Epithelial cell of umbilical artery (primary cell): ENCODE results near the gene MS4A6A. TPM values are rescaled to one million over a fixed set of nuclear protein-coding genes. Genes with fewer than 3 reads are reported as not detected.

Experiments used
- total RNA-seq: library from RNA; depleted of rRNA; stranded (reverse); fragments of >200 nt; gene quantifications from 2 replicates; pipeline ENCODE4 v1.2.3, GENCODE V29; 2014

MS4A6A gene
- total RNA-seq: 5.8 and 21.8 TPM in 2 replicates

GRCh38 chr11:60182541-60183330 lies at the start of gene MS4A6A:
Gene MS4A6A (minus strand): TSS chr11:60183083. CDS start chr11:60181727, 1,356 bp downstream.

Other genes starting within 250 kb of the MS4A6A start
- gene OOSP1, start 244.7 kb downstream of the MS4A6A start, total RNA-seq: not detected in 2 replicates
- not detected in 2 replicates for gene OOSP4A, start 219.1 kb downstream of the MS4A6A start, total RNA-seq
- not detected in 2 replicates for gene OOSP4B, start 165.9 kb downstream of the MS4A6A start, total RNA-seq
- not detected in 2 replicates for gene OOSP2, start 142.7 kb downstream of the MS4A6A start, total RNA-seq
- gene MS4A3, start 126.4 kb downstream of the MS4A6A start, total RNA-seq: not detected in 2 replicates
- not detected in 2 replicates for gene MS4A2, start 94.4 kb downstream of the MS4A6A start, total RNA-seq
- under 0.01 TPM in 1 of 2 replicates, not detected in the other for gene MS4A4E, start 60.1 kb upstream of the MS4A6A start, total RNA-seq
- gene MS4A4A, start 97.6 kb upstream of the MS4A6A start, total RNA-seq: not detected in 2 replicates
- gene MS4A6E, start 144.2 kb upstream of the MS4A6A start, total RNA-seq: not detected in 2 replicates
- not detected in 2 replicates for gene MS4A7, start 195.4 kb upstream of the MS4A6A start, total RNA-seq
- not detected in 2 replicates for gene MS4A14, start 213.4 kb upstream of the MS4A6A start, total RNA-seq
- gene MS4A5, start 246.5 kb upstream of the MS4A6A start, total RNA-seq: not detected in 2 replicates